ENCODE data around the gene CEP112.

Gene CEP112

DNA sequence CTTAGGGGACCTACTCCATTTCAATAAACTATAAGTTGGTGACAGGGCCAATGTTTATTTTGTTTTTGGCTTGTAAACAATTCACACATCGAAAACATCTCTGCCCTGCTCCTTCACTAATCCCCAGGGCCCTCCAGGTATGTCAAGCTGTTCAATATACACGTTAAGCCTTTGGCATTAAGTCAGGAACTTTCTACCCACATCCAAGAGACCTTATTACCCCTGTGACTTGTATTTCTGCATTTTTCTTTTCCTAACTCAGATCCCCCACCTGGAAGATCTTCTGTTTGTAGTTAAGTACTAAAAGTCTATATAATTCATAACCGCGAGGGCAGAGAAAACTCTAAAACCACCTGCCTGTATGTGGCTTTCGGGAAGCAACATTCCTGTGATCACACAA lies 523.7 kb downstream of the CEP112 start:
- no peak for DNase-seq

- DNase-seq, result no peak
Measured at GRCh38 chr17:65667656-65668055, 524.3 kb downstream of the CEP112 start.

GRCh38 chr17:65666876-65667321 lies 525.0 kb downstream of the CEP112 start:
- no peak for DNase-seq

DNA sequence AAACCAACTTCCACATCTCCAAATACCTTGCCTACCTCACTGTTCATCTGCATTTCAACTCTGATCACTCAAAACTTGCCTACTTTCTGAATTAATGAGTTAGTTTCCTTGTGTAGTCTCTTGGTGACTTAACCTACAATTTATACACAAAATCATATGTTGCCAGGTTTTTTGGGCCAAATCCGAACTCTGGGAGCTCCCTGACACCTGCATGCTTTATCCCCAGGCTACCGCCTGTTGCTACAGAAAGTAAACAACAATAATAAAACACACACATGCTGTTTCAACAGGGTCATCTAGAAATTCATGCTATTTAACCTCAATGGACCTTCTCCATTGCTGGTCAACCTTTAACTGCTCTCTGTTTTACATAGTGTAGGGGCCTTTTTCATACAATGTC lies 526.0 kb downstream of the CEP112 start:
- no peak for DNase-seq

- no peak for DNase-seq
Measured at GRCh38 chr17:65664696-65665095, 527.2 kb downstream of the CEP112 start.

DNA sequence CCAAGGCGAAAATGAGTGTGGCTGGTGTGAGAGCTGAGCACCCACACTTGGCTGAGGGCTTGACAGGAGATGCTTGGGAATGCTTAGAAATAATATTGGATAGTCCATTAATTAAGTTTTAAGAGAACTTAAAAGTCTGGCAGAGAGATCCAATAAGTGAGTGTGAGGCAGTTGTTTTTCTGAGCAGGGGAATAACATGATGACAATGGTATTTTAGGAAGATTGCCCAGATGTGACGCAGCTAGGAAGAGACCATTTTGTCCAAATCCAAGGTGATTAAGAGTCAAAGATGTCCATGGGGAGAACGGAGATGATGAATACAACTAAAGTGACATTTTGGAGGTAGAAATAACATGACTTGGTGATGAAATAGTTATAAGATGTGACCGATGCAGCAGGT lies 527.7 kb downstream of the CEP112 start:
- DNase-seq, result no peak

DNA sequence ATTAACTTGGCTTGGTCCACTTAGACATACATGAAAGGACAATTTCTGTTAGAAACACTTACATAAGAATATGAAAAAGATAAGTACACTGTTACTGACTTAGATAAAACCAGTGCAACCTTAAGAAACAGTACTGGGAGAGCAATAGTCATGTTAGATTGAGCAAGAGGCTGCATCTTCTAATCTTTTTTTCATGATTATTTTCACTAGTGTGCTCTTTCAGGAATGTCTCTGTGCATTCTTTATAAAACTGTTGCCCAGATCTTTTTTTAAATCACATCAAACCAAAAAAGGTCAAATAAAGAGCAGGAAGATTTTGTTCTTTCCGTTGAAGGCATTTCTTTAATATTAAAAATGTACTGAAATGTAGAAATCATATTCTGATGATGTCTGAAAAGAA lies 529.7 kb downstream of the CEP112 start:
- no peak for DNase-seq

DNA sequence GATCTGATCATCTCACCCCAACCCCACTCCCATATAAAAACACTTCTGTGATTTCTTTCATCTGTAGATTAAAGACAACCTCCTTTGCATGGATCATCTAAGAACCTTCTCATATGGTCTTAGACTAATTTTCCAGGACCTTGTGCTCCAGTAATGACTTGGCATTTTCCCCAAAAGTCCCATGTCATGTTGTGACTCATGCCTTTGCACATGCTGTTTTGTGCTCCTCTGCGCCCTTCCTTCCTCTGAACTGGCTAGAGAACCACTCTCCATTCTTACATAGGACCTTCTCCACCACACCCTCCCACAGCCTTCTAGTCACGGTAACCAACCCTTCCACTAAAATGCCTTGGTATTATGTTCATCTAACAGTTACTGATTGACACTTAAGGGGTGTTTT lies 531.0 kb downstream of the CEP112 start:
- DNase-seq, result no peak

DNA sequence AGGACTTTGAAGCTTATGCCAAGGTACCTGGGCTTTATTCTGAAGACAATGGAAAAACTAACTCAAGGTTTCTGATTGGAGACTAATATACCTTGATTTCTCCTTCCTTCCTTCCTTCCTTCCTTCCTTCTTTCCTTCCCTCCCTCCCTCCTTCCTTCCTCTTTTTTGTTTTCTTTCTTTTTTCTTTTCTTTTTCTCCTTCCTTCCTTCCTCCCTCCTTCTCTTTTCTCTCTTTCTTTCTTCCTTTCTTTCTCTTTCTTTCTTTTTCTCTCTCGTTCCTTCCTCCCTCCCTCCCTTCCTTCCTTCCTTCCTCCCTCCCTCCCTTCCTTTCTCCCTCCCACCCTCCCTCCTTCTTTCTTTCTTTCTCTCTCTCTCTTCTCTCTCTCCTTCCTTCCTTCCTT lies 531.9 kb downstream of the CEP112 start:
- no peak for DNase-seq

GRCh38 chr17:65659512-65659911 lies 532.4 kb downstream of the CEP112 start:
- DNase-seq, result no peak

DNA sequence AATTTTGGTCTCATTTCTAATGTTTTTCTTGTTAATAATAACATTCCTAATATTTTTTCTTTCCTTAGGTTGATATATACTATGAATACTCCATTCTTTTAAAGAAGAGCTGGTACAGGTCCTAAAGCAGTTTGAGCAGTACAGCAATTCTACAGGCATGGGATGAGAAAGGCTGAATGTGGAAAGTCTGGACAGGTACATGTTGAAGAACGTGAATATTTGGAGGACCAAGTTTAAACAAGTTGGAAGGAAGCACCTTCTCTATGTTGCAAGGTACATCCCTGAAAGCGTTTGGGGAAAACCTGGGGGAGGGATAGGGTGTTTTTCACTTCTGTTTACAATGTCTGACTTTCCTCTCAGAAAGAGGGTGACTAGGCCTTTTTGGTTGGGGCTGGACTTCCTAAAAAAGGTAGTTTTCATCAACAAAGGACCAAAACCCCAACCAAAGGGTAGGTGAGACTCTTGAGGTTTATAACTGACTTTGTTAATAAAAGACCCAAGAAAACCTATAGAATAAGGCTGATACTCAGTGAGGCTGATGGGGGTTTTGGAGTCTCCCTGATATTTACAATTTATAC lies 534.6 kb downstream of the CEP112 start:
- DNase-seq, result no peak

- DNase-seq, result no peak
Measured at GRCh38 chr17:65656390-65657250, 535.3 kb downstream of the CEP112 start.

DNA sequence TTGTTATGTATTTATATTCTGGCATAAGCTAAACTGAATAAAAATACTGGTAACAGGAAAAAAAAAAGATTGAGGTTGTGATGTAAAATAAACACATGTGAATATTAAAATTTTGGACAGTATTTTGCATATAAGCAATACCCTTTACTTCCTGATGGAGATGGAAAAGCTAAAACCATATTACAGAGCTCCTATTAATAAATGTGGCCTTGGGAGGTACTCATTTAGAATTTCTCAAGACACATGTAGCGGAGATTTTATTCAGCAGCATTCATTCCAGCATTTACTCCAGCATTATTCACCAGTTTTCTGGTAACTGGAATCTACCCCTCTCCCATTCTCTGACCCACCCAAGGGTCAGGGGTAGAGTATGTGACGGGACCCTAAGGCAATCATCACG lies 536.2 kb downstream of the CEP112 start:
- DNase-seq, result no peak

DNA sequence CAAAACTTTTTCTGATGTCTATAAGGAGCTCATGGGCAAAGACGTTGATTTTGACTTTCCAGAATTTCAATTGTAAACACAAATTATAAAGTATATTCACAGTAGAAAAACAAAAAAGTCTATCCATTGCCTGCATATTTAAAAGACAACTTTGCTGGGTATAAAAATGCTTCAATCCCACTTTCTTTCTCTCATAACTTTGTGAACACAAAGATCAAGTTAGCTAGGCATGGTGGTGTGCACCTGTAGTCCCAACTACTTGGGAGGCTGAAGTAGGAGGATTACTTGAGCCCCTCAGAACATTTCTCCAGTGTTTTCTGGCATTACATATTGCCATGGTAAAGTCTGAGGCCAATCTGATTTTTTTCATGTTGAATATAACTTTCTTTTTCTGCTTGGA lies 547.4 kb downstream of the CEP112 start:
- DNase-seq, result no peak

GRCh38 chr17:65638221-65638975 lies 553.5 kb downstream of the CEP112 start:
- DNase-seq, result no peak

- no peak for DNase-seq
Measured at GRCh38 chr17:65637786-65638185, 554.1 kb downstream of the CEP112 start.

DNA sequence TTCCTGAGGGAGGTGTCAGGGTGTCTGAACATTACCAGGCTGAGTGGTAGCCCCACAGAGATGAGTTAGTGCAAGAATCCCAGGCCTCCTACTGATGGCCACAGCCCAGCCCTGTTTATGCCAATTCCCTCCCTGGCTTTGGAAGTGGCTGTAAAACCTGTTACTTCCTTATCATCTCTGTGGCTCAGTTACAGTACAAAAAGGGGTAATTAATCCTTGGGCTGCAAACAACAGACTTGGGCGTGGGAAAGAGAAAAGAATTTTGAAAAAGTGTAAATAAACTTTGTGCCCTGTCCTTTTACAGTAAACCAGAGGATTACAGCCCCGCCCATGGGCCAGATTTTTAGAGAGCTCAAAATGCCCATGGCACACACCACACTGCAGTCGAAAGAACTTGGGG lies 557.4 kb downstream of the CEP112 start:
- no peak for DNase-seq

DNA sequence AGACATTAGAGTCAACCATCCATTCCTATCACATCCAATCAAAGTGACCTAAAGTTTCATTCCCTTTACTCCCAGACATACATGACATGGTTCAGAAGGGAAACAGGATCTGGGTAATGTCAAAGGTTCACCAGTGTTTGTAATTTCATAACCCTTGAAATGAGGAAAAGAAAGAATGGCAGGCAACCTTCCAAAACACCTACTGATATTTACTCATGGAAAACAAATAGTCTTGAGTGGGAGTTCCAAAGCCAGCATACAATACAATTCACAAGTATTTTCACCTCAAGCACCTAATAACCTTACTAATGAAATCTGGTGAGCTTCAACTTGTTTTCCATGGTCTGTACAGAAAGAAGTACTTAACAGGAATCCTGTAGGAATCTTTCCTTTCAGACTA lies 557.9 kb downstream of the CEP112 start:
- no peak for DNase-seq

DNA sequence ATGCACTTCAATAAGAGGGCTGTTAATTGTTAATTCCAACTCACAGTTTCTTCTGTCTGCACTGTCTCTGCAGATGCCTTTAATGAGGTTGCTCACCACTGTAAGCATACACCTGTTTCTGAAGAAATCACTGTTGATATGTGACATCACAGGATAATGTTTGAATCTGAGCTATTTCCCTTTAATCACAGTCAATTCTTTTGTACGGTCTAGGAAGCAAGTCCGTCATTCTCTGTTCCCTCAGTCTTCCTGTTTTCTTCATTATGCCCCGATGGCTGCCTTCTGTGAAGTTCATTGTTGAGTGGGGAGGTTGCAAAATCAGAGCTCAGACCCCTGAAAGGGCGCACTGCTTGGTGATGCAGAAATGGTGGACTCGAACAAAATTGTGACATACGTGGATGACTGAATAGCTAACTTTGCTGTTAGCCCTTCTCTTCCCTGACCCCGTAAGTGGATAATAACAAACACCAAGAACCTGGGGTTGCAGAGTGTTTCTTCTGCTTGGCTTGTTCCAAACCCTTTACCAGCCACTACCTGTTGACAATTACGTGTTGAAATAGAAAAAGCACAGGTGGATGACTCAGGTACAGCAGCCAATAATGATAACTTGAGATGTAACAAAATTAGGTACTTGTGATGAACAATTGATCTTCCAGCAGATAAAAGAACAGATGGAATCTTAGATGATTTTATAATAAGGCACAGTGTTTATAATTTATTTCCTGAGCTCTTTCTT lies 558.6 kb downstream of the CEP112 start:
- DNase-seq, result no peak

DNA sequence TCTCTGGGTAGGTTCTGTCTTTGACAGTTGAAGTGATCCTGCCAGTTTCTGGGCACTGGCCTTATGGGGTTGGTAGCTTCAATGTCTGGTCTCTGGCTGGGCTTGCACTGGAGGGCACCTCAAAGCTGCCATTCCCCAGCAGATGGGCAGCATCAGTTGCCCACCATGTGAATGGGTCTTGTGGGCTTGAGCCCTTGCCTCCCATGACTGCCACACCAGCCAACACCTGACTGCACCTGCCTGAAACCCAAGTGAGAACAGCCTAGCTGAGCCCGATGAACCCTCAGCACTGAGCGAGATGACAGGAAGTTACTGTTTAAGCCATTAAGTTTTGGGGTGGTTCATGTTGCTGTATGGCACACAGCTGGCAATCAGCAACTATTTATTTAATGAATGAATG lies 561.4 kb downstream of the CEP112 start:
- no peak for DNase-seq

GRCh38 chr17:65629234-65629690 lies 562.7 kb downstream of the CEP112 start:
- no peak for DNase-seq

GRCh38 chr17:65628644-65629036 lies 563.3 kb downstream of the CEP112 start:
- DNase-seq, result no peak

Measured in CD4-positive, alpha-beta T cell treated with Interleukin-1 beta for 1 hour (primary cell).